GM21786 (cell line): ENCODE data around the gene COL6A5.

Source experiments
- ATAC-seq: cut with Tn5 transposase; IDR thresholded peaks from one replicate; pipeline ENCODE4 v1.9.1; 2021; ENCODE audit not compliant: unreplicated experiment

Gene COL6A5

DNA sequence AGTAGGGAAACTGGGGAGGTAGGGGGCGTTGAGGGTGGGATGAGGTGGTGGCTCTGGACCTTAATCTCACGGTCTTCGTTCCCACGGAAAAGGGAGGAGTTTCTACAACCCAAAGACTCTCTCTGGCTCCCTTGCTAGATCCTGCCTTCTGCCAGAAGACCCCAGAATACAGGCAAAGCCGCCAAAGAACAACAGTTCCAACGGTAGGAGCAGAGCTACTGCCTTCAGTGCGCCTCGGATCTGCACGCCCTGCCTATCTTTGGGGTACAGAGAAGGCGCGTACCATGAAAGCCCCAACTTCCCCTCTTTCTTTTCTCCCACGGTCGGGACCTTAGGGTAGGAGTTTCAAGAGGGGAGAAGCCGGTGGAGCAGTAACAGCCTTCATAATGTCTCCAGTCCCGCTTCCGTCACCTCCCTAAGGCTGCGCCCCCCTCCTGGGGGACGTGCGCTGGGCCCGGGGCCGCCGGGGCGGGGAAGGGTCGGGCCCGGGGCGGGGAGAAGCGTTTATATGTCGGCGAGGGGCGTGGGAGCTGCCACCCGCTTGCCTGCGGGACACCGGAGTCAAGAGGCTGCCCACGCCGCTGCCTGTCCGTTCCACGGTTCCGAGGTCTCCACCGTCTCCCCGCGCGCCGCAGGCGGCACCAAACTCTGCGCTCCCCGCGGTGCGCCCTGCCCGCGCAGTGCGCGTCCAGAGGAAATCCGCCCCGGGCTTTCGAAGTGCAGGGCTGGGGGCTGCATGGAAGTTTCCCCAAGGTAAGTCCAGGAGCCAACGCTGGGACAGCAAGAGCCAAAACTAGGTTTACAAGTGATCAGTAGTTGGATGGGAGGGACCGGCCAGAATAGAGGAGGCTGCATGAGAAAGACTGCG lies 171.4 kb downstream of the COL6A5 start, which contains the start of gene COL6A6:
COL6A6 (plus strand) TSS at position 533 of the 868 bp plus-strand sequence. CDS start 43,188 bp downstream, outside the sequence.
- ATAC-seq, result no peak

DNA sequence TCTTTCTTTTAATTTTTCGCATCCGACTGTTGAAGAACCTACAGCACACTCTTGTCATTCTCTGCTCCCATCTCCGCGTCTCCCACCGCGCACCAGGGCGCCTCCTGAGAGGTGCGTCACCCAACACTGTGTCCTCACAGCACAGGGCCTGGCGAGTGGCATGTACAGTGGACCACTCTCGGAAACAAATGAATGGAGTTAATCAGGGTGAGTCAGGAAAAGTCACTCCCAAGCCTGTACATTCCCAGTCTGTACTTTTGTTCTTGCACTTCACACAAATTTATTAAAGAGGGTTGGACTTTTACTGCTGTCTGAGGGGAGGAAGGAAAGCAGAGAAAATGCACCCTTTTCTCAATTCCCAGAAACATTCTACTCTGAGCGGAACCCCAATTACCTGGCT lies 172.1 kb downstream of the COL6A5 start:
- ATAC-seq, result no peak

DNA sequence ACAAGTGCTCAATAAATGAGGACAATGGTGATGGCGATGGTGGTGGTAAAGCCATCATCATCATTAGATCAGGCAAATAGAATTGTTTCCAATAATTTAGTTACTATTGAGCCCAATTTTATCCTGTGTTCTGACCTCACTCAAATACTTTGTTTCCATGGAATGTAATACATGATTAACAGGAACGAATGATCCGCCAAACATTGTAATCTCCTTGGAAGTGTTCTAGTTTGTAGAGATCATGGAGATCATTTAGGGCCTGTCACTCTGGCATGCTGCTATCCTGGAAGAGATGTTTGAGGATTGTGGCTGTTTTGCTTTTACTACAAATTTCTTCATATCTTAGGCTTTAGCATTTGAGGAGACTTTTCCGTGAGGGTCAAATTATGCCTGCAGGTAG lies 174.3 kb downstream of the COL6A5 start:
- no peak for ATAC-seq

DNA sequence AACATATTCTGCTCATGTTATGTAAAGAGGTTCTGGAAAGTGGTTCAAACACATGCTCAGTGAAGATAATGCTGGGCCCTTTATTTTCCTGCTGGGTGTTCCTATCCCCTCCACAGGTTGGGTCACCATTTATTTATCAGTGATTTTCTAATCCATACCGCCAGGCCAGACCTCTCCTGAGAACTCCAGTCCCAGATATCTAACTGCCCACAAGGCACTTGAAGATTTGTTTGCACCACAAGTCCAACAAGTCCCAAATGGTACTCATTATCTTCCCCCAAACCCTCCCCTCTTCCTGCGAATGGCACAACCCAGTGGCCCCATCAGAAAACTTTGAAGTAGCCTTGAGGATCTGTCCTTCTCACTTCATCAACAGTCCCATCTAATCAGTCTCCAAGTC lies 176.9 kb downstream of the COL6A5 start:
- no peak for ATAC-seq

DNA sequence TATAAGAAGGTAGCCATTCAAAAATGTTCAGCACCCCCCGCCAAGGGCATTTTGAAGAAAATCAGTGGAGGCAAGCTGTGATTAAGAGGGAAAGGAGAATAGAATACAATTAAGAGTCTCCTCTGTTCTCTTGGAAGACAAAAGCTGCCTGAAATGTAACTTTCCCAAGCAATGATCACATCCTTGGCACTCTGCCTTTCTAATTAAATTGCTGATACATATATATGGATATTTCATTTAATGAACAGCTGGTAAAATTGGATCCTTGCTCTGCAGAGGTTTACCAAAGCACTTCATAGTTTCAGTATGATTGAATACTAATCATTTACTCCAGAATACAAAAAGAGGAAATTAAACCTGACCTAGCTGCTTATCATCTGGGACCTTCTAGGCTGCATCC lies 182.0 kb downstream of the COL6A5 start:
- ATAC-seq, result no peak

DNA sequence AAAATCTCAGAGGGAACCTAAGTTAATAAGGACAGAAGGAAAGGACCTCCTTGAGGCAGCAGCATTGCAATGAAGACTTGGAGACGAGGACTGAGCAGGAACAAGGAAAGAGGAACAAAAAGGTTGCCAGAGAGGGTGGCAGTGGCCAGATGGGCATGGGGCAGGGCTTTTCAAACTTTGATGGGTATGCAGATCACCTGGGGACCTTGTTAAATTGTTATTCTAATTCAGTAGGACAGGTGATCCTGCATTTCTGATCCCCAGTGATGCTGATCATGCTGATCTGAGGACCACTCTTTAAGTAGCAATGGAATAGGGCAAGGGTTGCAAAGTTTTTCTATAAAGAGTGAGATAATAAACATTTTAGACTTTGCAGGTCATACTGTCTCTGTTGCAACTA lies 182.6 kb downstream of the COL6A5 start:
- ATAC-seq, result no peak

DNA sequence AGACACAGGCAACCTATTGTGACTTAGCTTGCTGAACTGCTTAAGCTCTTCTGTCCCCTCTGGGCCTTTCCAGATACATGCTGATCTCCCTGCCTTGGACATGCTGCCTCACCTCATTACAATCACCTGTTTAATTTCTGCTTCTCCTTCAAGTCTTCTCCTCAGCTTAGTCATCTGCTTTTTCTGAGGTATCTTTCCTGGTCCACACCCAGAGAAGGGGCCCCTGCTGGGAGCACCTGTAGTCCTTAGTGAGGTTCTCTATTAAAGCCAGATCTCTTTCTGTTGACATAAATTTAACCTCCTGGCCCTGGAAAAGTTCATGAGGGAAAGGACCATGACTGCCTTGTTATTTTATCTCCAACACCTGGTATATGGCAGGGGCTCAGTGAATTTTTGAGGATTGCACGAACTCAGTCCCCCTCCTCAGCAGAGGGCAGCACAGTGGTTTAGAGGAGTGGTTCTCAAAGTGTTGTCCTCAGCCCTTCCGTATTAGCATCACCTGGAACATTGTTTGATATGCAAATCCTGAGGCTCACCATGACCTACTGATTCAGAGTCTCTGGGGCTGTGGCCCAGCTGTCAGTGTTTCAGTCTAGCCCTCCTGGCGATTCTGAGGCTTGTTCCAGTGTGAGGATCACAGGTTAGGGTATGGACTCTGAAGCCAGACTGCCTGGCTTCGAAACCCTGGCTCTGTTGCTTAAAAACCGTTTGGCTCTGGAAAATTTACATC lies 184.2 kb downstream of the COL6A5 start:
- ATAC-seq, result no peak

DNA sequence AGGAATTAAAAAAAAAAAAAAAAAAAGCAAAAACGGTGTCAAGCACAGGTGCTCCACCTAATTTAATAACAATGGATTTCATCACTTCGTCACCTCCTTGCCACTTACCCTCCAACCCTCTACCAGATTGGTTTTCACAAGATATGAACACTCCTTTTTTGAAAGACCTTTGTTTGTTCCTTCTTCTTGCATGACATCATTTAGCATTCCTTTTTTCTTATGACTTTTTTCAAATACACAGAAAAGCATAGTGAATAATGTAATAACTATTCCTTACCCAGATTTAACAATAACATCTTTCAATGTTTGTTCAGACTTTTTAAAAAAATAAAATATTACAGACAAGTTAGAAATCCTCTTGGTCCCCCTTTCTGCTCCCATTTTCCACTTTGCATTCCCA lies 187.8 kb downstream of the COL6A5 start:
- ATAC-seq, result no peak
